Karpas-422 (cell line): ENCODE measurements around the gene ANKRD13D. TPM values are rescaled to one million over a fixed set of nuclear protein-coding genes. Genes with fewer than 3 reads are reported as not detected.

Experiments
- DNase-seq: peaks from one replicate; pipeline ENCODE4 v3.0.0-alpha.2; 2015
- H2AFZ ChIP-seq: fragments of 200-600 bp; sonication (generic); 2 replicates; pipeline ENCODE4 v1.6.1; 2014; ENCODE audit warnings: antibody characterized with exemption, low read length, mixed read lengths
- H3K27ac ChIP-seq: fragments of 200-600 bp; sonication (generic); 2 replicates; pipeline ENCODE4 v1.5.1; 2014; ENCODE audit warnings: mild to moderate bottlenecking, low read length, moderate library complexity
- H3K27me3 ChIP-seq: fragments of 200-600 bp; sonication (generic); 2 replicates; pipeline ENCODE4 v1.6.1; 2014; ENCODE audit warnings: low read length, mixed read lengths
- H3K36me3 ChIP-seq: fragments of 200-600 bp; sonication (generic); 2 replicates; pipeline ENCODE4 v1.6.1; 2014; ENCODE audit warnings: low read length, mixed read lengths; ENCODE audit not compliant: insufficient read depth
- H3K4me1 ChIP-seq: fragments of 200-600 bp; sonication (generic); 2 replicates; pipeline ENCODE4 v1.6.1; 2014; ENCODE audit warnings: mild to moderate bottlenecking, low read length, mixed read lengths
- H3K4me2 ChIP-seq: fragments of 200-600 bp; sonication (generic); 2 replicates; pipeline ENCODE4 v1.6.1; 2014; ENCODE audit warnings: low read length, low read depth, mild to moderate bottlenecking; ENCODE audit not compliant: poor library complexity, severe bottlenecking
- H3K4me3 ChIP-seq: fragments of 200-600 bp; sonication (generic); 2 replicates; pipeline ENCODE4 v1.5.1; 2014; ENCODE audit warnings: mild to moderate bottlenecking, antibody characterized with exemption, low read length, mixed read lengths
- H3K79me2 ChIP-seq: fragments of 200-600 bp; sonication (generic); 2 replicates; pipeline ENCODE4 v1.6.1; 2014; ENCODE audit warnings: mild to moderate bottlenecking, low read length, mixed read lengths
- H3K9ac ChIP-seq: fragments of 200-600 bp; sonication (generic); 2 replicates; pipeline ENCODE4 v1.6.0; 2014; ENCODE audit warnings: low read length
- H3K9me2 ChIP-seq: fragments of 200-600 bp; sonication (generic), shearing (Covaris generic); replicated peaks from 2 replicates; pipeline ENCODE4 v1.6.0; 2014; ENCODE audit warnings: mild to moderate bottlenecking, low read length, moderate library complexity; ENCODE audit not compliant: insufficient read depth
- H3K9me3 ChIP-seq: fragments of 300-700, 200-600 bp; sonication (generic); 2 replicates; pipeline ENCODE4 v1.6.1; 2014; ENCODE audit warnings: low read length, mixed read lengths
- H4K20me1 ChIP-seq: fragments of 200-600 bp; sonication (generic); 2 replicates; pipeline ENCODE4 v1.6.1; 2014; ENCODE audit warnings: mild to moderate bottlenecking, antibody characterized with exemption, low read length, low read depth; ENCODE audit not compliant: insufficient read depth
- total RNA-seq: library from RNA; depleted of rRNA; stranded (reverse); fragments of >200 nt; shearing (Covaris generic); gene quantifications from 2 replicates; pipeline ENCODE4 v1.2.3, GENCODE V29; 2014; ENCODE audit warnings: low replicate concordance

The ANKRD13D gene
- total RNA-seq, 1 experiment from 2014 or later: 31.3 TPM

- Histone ChIP-seq H3K9me3 (no peaks in the 10 kb centered on the region), H3K4me2 (no peak overlapping the region), H3K4me1 (peaks cover 10% of the 10 kb centered on the region), H3K9ac (no peak overlapping the region), H3K4me3 (no peak overlapping the region), H3K27ac (no peak overlapping the region), H3K79me2 (no peaks in the 10 kb centered on the region), H4K20me1 (no peaks in the 10 kb centered on the region), H3K27me3 (no peaks in the 10 kb centered on the region), H2AFZ (no peak overlapping the region), H3K36me3 (no peaks in the 10 kb centered on the region), H3K9me2 (no peaks in the 10 kb centered on the region)
- no peak for DNase-seq
These were observed 34.4 kb downstream of the ANKRD13D start for GRCh38 chr11:67323526-67323925.

GRCh38 chr11:67332081-67332691 is 43.1 kb downstream of the ANKRD13D start:
- Histone ChIP-seq H3K9me2 (no peaks in the 10 kb centered on the region), H3K9me3 (no peaks in the 10 kb centered on the region), H3K9ac (no peak overlapping the region), H3K4me3 (no peak overlapping the region), H3K36me3 (no peaks in the 10 kb centered on the region), H3K27ac (no peak overlapping the region), H3K27me3 (no peaks in the 10 kb centered on the region), H3K4me2 (no peak overlapping the region), H2AFZ (no peak overlapping the region), H4K20me1 (no peaks in the 10 kb centered on the region), H3K79me2 (no peaks in the 10 kb centered on the region), H3K4me1 (no peaks in the 10 kb centered on the region)
- DNase-seq: no peak

- no peaks in the 10 kb centered on the region for H3K9me3 ChIP-seq
- H2AFZ ChIP-seq: no peak overlapping the region
- H3K27ac ChIP-seq: no peak overlapping the region
- H3K4me1 ChIP-seq: no peaks in the 10 kb centered on the region
- no peaks in the 10 kb centered on the region for H3K27me3 ChIP-seq
- H3K36me3 ChIP-seq: no peaks in the 10 kb centered on the region
- no peak overlapping the region for H3K9ac ChIP-seq
- no peaks in the 10 kb centered on the region for H3K9me2 ChIP-seq
- H3K79me2 ChIP-seq: no peaks in the 10 kb centered on the region
- no peak overlapping the region for H3K4me2 ChIP-seq
- H3K4me3 ChIP-seq: no peak overlapping the region
- H4K20me1 ChIP-seq: no peaks in the 10 kb centered on the region
- no peak for DNase-seq
These were observed 48.2 kb downstream of the ANKRD13D start for GRCh38 chr11:67337257-67337656.

GRCh38 chr11:67344264-67344663 is 55.2 kb downstream of the ANKRD13D start:
- Histone ChIP-seq H3K4me3 (no peak overlapping the region), H3K4me1 (peaks cover 10% of the 10 kb centered on the region), H3K79me2 (no peaks in the 10 kb centered on the region), H2AFZ (no peak overlapping the region), H4K20me1 (peaks cover under 1% of the 10 kb centered on the region; the same call in 1 of the 2 replicates), H3K9me2 (no peaks in the 10 kb centered on the region), H3K27me3 (no peaks in the 10 kb centered on the region), H3K9me3 (no peaks in the 10 kb centered on the region), H3K36me3 (no peaks in the 10 kb centered on the region), H3K27ac (no peak overlapping the region), H3K9ac (no peak overlapping the region), H3K4me2 (no peak overlapping the region)
- no peak for DNase-seq

- Histone ChIP-seq H3K4me3 (no peak overlapping the region), H3K4me2 (no peak overlapping the region), H2AFZ (no peak overlapping the region), H3K36me3 (no peaks in the 10 kb centered on the region), H3K9ac (no peak overlapping the region), H4K20me1 (peaks cover 6% of the 10 kb centered on the region; the same call in 1 of the 2 replicates), H3K9me3 (no peaks in the 10 kb centered on the region), H3K79me2 (no peaks in the 10 kb centered on the region), H3K4me1 (peaks cover 21% of the 10 kb centered on the region), H3K9me2 (no peaks in the 10 kb centered on the region), H3K27me3 (no peaks in the 10 kb centered on the region), H3K27ac (no peak overlapping the region)
- no peak for DNase-seq
These were observed 56.3 kb downstream of the ANKRD13D start for GRCh38 chr11:67345247-67345919.

GRCh38 chr11:67345920-67346819 is 57.1 kb downstream of the ANKRD13D start:
- Histone ChIP-seq H3K27ac (no peak overlapping the region), H3K4me2 (no peak overlapping the region), H3K9ac (no peak overlapping the region), H3K36me3 (no peaks in the 10 kb centered on the region), H3K4me1 (peaks cover 27% of the 10 kb centered on the region), H4K20me1 (peaks cover 6% of the 10 kb centered on the region; the same call in 1 of the 2 replicates), H3K79me2 (no peaks in the 10 kb centered on the region), H3K9me3 (no peaks in the 10 kb centered on the region), H3K27me3 (no peaks in the 10 kb centered on the region), H3K9me2 (no peaks in the 10 kb centered on the region), H3K4me3 (no peak overlapping the region), H2AFZ (no peak overlapping the region)
- DNase-seq: peak; percentile 83

- H3K27ac ChIP-seq: peak overlapping the region; percentile 99
- H3K4me2 ChIP-seq: no peak overlapping the region
- peaks cover 9% of the 10 kb centered on the region; the same call in 1 of the 2 replicates for H3K36me3 ChIP-seq
- no peaks in the 10 kb centered on the region for H3K9me3 ChIP-seq
- peaks cover 8% of the 10 kb centered on the region; the same call in 1 of the 2 replicates for H4K20me1 ChIP-seq
- H2AFZ ChIP-seq: no peak overlapping the region
- H3K4me3 ChIP-seq: no peak overlapping the region
- no peak overlapping the region for H3K9ac ChIP-seq
- no peaks in the 10 kb centered on the region for H3K9me2 ChIP-seq
- H3K4me1 ChIP-seq: peaks cover 47% of the 10 kb centered on the region
- peak; percentile 55 for DNase-seq
- no peaks in the 10 kb centered on the region for H3K27me3 ChIP-seq
- H3K79me2 ChIP-seq: no peaks in the 10 kb centered on the region
These were observed 59.1 kb downstream of the ANKRD13D start for GRCh38 chr11:67347964-67348749.
